GM12878 (cell line): ENCODE data around the gene IPMK. TPM values are rescaled to one million over a fixed set of nuclear protein-coding genes. Genes with fewer than 3 reads are reported as not detected.
A peak's percentile ranks its signal among the peaks of the same experiment; 100 is the strongest.

ENCODE experiments used
- BHLHE40 ChIP-seq, 2 experiments: fragments of 450-650 bp in 1 of 2; IDR thresholded peaks; 2 replicates each; pipeline ENCODE4 v1.6.1; 2011 to 2017; ENCODE audit warnings: low read depth in 2 of 2, borderline replicate concordance in 1 of 2, improper control_type of control experiment in 1 of 2, low read length in 1 of 2, mild to moderate bottlenecking in 1 of 2
- BRCA1 ChIP-seq: IDR thresholded peaks from 2 replicates; pipeline ENCODE4 v1.6.1; 2011; ENCODE audit warnings: low read depth, low read length, improper control_type of control experiment
- DPF2 ChIP-seq: fragments of 450-650 bp; IDR thresholded peaks from 2 replicates; pipeline ENCODE4 v1.6.1; 2017; ENCODE audit warnings: mild to moderate bottlenecking
- EED ChIP-seq: sonication (generic); IDR thresholded peaks from 2 replicates; pipeline ENCODE4 v1.6.1; 2016; ENCODE audit warnings: antibody characterized with exemption, low read depth
- ETV6 ChIP-seq, 2 experiments: fragments of 450-650 bp in 1 of 2; IDR thresholded peaks in 1 of 2; conservative IDR thresholded peaks in 1 of 2; 2 replicates each; pipeline ENCODE4 v1.6.1; 2014; ENCODE audit warnings: antibody characterized with exemption in 1 of 2, borderline replicate concordance in 1 of 2, low read depth in 1 of 2, mild to moderate bottlenecking in 1 of 2, moderate library complexity in 1 of 2
- FOS ChIP-seq: IDR thresholded peaks from 3 replicates; pipeline ENCODE4 v1.6.1; 2011; ENCODE audit warnings: borderline replicate concordance; ENCODE audit not compliant: insufficient read length; ENCODE audit errors: extremely low read depth
- HCFC1 ChIP-seq: fragments of 150-350 bp; IDR thresholded peaks from 2 replicates; pipeline ENCODE4 v1.6.1; 2014; ENCODE audit warnings: low read length
- IRF4 ChIP-seq: IDR thresholded peaks from 2 replicates; pipeline ENCODE4 v1.6.1; 2011; ENCODE audit warnings: low read depth, low read length
- MTA3 ChIP-seq: IDR thresholded peaks from 2 replicates; pipeline ENCODE4 v1.6.1; 2012; ENCODE audit warnings: low read length, inconsistent platforms, borderline replicate concordance
- PAX5 ChIP-seq: IDR thresholded peaks from 2 replicates; pipeline ENCODE4 v1.6.1; 2011; ENCODE audit warnings: low read depth, low read length, borderline replicate concordance
- POLR2AphosphoS5 ChIP-seq: IDR thresholded peaks from 2 replicates; pipeline ENCODE4 v1.6.1; 2011; ENCODE audit warnings: mild to moderate bottlenecking, low read length, inconsistent platforms
- POU2F2 ChIP-seq: IDR thresholded peaks from 3 replicates; pipeline ENCODE4 v1.6.1; 2011; ENCODE audit warnings: low read depth, mild to moderate bottlenecking, low read length, borderline replicate concordance
- RAD21 ChIP-seq: IDR thresholded peaks from 2 replicates; pipeline ENCODE4 v1.6.1; 2011; ENCODE audit warnings: mild to moderate bottlenecking, low read depth, low read length, moderate library complexity; ENCODE audit not compliant: insufficient read depth
- RCOR1 ChIP-seq: conservative IDR thresholded peaks from 2 replicates; pipeline ENCODE4 v1.6.1; 2012; ENCODE audit warnings: low read depth, low read length, improper control_type of control experiment
- SMARCA5 ChIP-seq: fragments of 450-650 bp; IDR thresholded peaks from 2 replicates; pipeline ENCODE4 v1.6.1; 2017; ENCODE audit warnings: mild to moderate bottlenecking
- SUZ12 ChIP-seq: fragments of 200-600 bp; sonication (generic); IDR thresholded peaks from one replicate; pipeline ENCODE4 v1.6.1; 2018; ENCODE audit warnings: antibody characterized with exemption, mild to moderate bottlenecking; ENCODE audit not compliant: unreplicated experiment
- ZNF622 ChIP-seq: fragments of 450-650 bp; IDR thresholded peaks from 2 replicates; pipeline ENCODE4 v1.6.1; 2017; ENCODE audit warnings: mild to moderate bottlenecking, inconsistent platforms
- polyA plus RNA-seq, 11 experiments: library from polyadenylated mRNA; depleted of rRNA in 4 of 11; unstranded in 6 of 11; stranded (reverse) in 5 of 11; fragments of >200 nt; fragmentation: Nextera tagmentation in 4 of 11; fragmentation: Illumina TruSeq in 1 of 11; extraction: Ambion mirVana in 4 of 11; extraction: Trizol in 1 of 11; gene quantifications; 1 replicate in 1 of 11; 2 replicates in 10 of 11; pipeline versions ENCODE4 v1.2.1 to v1.2.3, GENCODE V29; 2011 to 2016; ENCODE audit warnings: inconsistent platforms in 2 of 11, missing spikeins in 2 of 11, low read depth in 1 of 11
- total RNA-seq, 4 experiments: library from RNA; depleted of rRNA in 3 of 4; stranded (reverse); fragments of >200 nt in 3 of 4; fragmentation: Illumina TruSeq in 1 of 4; extraction: Trizol in 1 of 4; gene quantifications; 2 replicates each; pipeline versions ENCODE4 v1.2.1 to v1.2.3, GENCODE V29; 2013 to 2021
- TF ChIP-seq, protein P1 (sequence below): IDR thresholded peaks from 2 replicates; pipeline ENCODE4 v1.6.1; 2012; ENCODE audit warnings: improper control_type of control experiment, low read depth, low read length; ENCODE audit not compliant: insufficient replicate concordance
- TF ChIP-seq, protein P2 (sequence below): fragments of 450-650 bp; formaldehyde crosslinking; IDR thresholded peaks from 2 replicates; pipeline ENCODE4 v1.5.0; 2022; ENCODE audit warnings: mild to moderate bottlenecking, missing genetic modification characterization
- TF ChIP-seq, protein P3 (sequence below): IDR thresholded peaks from 2 replicates; pipeline ENCODE4 v1.6.1; 2012; ENCODE audit warnings: low read depth, low read length, improper control_type of control experiment

The IPMK gene
- total and polyA plus RNA-seq, 10 of the 15 experiments (the other 5 are each of a cell fraction or from before 2014, with no cell fraction given) = 0.84 to 7.5 (median 3.6) TPM

DNA sequence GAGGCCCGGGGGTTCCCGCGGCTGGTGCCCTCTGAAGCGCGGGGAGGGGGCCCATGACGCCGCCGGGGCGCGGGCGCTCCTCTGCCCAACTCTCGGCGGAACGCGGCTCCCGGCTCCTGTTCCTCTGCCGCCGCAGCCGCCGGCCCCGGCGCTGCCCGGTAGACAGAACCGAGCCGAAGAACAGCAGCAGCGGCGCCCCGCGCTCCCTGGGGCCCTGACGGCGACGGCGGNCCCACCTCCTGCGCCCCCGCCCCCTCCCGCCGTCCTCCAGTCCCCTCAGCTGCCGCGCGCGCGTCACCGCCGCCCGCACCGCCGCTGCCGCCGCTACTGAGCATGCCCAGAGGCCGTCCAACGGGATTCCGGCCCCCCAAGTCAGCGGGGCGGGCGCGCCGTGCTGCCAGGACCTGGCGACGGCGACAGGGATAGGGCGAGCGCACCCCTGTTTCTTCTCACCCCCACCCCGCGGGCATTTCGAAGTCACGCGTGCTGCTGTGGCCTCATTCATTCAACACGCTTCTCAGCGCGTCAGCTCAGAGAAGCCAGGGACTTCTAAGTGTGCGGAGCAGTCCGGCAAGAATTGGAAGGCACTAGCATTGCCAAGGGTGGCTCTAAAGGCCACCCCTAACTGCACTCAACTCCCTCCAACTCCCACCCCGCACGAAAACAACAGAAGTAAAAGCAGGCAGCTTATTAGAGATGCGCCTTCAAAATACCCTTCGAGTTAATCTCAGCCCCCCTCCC is at the start of gene IPMK (continued):
- TF ChIP-seq, protein P1, sequence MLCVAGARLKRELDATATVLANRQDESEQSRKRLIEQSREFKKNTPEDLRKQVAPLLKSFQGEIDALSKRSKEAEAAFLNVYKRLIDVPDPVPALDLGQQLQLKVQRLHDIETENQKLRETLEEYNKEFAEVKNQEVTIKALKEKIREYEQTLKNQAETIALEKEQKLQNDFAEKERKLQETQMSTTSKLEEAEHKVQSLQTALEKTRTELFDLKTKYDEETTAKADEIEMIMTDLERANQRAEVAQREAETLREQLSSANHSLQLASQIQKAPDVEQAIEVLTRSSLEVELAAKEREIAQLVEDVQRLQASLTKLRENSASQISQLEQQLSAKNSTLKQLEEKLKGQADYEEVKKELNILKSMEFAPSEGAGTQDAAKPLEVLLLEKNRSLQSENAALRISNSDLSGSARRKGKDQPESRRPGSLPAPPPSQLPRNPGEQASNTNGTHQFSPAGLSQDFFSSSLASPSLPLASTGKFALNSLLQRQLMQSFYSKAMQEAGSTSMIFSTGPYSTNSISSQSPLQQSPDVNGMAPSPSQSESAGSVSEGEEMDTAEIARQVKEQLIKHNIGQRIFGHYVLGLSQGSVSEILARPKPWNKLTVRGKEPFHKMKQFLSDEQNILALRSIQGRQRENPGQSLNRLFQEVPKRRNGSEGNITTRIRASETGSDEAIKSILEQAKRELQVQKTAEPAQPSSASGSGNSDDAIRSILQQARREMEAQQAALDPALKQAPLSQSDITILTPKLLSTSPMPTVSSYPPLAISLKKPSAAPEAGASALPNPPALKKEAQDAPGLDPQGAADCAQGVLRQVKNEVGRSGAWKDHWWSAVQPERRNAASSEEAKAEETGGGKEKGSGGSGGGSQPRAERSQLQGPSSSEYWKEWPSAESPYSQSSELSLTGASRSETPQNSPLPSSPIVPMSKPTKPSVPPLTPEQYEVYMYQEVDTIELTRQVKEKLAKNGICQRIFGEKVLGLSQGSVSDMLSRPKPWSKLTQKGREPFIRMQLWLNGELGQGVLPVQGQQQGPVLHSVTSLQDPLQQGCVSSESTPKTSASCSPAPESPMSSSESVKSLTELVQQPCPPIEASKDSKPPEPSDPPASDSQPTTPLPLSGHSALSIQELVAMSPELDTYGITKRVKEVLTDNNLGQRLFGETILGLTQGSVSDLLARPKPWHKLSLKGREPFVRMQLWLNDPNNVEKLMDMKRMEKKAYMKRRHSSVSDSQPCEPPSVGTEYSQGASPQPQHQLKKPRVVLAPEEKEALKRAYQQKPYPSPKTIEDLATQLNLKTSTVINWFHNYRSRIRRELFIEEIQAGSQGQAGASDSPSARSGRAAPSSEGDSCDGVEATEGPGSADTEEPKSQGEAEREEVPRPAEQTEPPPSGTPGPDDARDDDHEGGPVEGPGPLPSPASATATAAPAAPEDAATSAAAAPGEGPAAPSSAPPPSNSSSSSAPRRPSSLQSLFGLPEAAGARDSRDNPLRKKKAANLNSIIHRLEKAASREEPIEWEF = no peak
- TF ChIP-seq, protein P2, sequence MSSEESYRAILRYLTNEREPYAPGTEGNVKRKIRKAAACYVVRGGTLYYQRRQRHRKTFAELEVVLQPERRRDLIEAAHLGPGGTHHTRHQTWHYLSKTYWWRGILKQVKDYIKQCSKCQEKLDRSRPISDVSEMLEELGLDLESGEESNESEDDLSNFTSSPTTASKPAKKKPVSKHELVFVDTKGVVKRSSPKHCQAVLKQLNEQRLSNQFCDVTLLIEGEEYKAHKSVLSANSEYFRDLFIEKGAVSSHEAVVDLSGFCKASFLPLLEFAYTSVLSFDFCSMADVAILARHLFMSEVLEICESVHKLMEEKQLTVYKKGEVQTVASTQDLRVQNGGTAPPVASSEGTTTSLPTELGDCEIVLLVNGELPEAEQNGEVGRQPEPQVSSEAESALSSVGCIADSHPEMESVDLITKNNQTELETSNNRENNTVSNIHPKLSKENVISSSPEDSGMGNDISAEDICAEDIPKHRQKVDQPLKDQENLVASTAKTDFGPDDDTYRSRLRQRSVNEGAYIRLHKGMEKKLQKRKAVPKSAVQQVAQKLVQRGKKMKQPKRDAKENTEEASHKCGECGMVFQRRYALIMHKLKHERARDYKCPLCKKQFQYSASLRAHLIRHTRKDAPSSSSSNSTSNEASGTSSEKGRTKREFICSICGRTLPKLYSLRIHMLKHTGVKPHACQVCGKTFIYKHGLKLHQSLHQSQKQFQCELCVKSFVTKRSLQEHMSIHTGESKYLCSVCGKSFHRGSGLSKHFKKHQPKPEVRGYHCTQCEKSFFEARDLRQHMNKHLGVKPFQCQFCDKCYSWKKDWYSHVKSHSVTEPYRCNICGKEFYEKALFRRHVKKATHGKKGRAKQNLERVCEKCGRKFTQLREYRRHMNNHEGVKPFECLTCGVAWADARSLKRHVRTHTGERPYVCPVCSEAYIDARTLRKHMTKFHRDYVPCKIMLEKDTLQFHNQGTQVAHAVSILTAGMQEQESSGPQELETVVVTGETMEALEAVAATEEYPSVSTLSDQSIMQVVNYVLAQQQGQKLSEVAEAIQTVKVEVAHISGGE (CRISPR knock-in tag) = no peak
- TF ChIP-seq FOS = no peak
- TF ChIP-seq HCFC1 = no peak
- TF ChIP-seq RAD21 = no peak
- no peak for TF ChIP-seq EED
- TF ChIP-seq ETV6 (conservative IDR thresholded peaks at IDR 0.05 in 1 of 2, IDR thresholded peaks at IDR 0.05 in 1 of 2; ENCODE audit: borderline replicate concordance in 1 of 2, low read depth in 1 of 2) = no peak; a peak in 1 of 4 replicates
- no peak; the same call in 1 of the 2 replicates for TF ChIP-seq PAX5
- no peak for TF ChIP-seq POU2F2
- TF ChIP-seq DPF2 = 0 out of 2 replicates have a peak, but pooled peaks have one; percentile 58
- peak; percentile 53; the same call in 1 of the 2 replicates for TF ChIP-seq POLR2AphosphoS5
- TF ChIP-seq SUZ12 = no peak
- TF ChIP-seq IRF4 = no peak
- TF ChIP-seq BHLHE40 (IDR thresholded peaks at IDR 0.05; ENCODE audit: borderline replicate concordance in 1 of 2, low read depth in 2 of 2, low read length in 1 of 2) = peak; percentile 78 to 91; a peak in 3 of 4 replicates
- no peak for TF ChIP-seq BRCA1
- TF ChIP-seq, protein P3, sequence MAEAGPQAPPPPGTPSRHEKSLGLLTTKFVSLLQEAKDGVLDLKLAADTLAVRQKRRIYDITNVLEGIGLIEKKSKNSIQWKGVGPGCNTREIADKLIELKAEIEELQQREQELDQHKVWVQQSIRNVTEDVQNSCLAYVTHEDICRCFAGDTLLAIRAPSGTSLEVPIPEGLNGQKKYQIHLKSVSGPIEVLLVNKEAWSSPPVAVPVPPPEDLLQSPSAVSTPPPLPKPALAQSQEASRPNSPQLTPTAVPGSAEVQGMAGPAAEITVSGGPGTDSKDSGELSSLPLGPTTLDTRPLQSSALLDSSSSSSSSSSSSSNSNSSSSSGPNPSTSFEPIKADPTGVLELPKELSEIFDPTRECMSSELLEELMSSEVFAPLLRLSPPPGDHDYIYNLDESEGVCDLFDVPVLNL = peak; percentile 96
- peak; percentile 9; the same call in 1 of the 2 replicates for TF ChIP-seq SMARCA5
- TF ChIP-seq ZNF622 = no peak
- TF ChIP-seq MTA3 = no peak
- TF ChIP-seq RCOR1 = no peak
